SW 1271 (cell line): ENCODE results near the gene SHB.

ENCODE experiments used
- DNase-seq, 2 experiments: peaks; one replicate each; lab custom pipeline; 2025; lab: John Stamatoyannopoulos, UW

The SHB gene

GRCh38 chr9:38086496-38086895, 17.5 kb upstream of the SHB start:
- DNase-seq = no peak

DNA sequence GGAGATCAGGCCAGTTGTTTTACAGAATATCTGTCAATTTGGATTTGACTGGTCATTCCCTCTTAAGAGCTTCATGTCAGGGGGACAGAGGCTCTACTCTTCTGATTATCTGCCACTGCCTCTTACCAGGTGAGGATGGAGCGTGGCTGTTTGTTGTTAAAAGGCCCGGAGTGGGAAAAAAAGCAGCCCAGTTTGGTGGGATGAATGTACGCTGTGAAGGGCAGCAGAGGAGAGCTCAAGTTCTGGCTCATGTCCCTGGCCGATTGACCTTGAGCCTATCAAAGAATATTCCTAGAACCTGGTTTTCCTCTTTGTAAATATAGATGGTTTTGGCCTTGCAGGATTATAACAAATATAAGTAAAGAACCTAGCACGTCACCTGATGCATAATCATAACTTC, 16.3 kb upstream of the SHB start:
- DNase-seq = no peak

- DNase-seq = no peak
These were observed 15.5 kb upstream of the SHB start for GRCh38 chr9:38084556-38084880.

DNA sequence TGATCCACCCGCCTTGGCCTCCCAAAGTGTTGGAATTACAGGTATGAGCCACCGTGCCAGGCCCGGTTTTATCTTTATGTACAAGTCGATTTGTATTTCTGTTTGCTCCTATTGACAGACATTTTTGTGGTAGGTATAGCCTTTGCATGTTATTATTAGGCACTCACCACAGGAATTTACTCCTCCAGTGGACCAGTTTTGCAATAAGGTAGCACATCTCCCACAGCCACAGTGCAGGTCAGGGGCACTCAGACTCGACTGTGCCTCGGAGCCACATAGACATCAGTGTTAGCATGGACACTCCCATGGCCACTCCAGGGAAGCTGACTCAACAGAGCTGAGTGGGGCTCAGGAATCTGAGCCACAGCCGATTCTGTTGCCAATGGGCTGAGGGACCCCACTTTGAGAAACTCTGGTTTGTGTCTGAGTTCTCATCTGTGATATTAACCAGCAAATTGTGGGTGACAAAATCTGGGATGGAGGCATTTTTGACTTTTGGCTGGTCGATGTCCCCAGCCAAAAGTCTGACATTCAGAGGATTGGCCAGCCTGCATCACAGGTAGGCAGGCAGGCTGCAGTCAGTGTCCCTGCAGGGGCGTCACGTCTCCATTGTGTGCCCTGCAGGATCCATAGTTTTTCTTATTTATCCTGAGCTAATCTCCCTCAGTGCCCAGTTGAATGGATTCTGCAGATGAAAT, 15.0 kb upstream of the SHB start:
- DNase-seq = no peak

DNA sequence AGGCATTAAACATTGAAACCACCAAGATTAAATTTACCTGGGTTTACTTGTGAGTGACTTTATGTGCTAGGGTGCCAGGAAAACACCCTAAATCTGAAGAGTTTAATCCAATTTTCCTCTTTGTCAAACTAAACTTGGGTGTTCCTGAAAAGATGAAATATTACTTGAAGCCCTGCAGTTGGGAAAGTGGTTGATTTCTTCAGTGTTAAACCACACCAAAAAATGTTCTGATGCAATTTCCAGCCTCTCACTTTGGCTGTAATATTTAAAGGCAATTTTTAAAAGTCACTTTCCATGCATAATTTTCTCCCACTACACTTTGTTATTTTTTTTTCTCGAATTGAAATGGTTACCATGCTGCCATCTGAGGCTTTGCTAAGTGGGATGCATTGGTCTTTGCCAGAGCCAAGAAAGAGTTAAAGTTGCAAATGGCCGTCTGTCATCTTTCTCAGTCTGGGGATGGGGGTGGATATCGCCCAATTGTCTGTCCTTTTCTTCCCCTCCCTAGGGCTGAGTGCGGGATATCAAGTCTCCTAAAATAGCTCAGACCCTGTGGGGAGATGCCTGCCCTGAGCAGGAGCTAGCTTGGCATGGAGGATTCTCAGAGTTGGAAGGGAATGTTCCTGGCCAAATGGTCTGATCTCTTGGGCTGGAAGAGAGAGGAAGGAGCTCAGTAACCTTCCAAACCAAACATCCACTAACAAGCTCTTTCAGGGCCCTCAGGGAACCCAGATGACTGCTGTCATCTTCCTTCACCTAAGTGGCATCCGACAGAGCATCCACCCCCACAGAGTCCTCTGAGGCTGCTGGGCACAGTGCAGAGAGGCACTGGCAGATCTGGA, 13.6 kb upstream of the SHB start:
- DNase-seq = no peak

GRCh38 chr9:38081356-38082108, 12.5 kb upstream of the SHB start:
- DNase-seq = no peak

- no peak for DNase-seq
These were observed 10.5 kb upstream of the SHB start for GRCh38 chr9:38079461-38080031.

DNA sequence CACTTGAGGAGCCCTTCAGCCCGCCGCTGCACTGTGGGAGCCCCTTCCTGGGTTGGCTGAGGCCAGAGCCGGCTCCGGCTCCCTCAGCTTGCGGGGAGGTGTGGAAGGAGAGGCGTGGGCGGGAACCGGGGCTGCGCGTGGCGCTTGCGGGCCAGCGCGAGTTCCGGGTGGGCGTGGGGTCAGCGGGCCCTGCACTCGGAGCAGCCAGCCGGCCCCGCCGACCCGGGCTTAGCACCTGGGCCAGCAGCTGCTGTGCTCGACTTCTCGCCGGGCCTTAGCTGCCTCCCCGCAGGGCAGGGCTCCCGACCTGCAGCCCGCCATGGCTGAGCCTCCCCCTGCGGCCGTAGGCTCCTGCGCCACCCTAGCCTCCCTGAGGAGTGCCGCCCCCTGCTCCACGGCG, 6.2 kb upstream of the SHB start:
- DNase-seq = no peak

DNA sequence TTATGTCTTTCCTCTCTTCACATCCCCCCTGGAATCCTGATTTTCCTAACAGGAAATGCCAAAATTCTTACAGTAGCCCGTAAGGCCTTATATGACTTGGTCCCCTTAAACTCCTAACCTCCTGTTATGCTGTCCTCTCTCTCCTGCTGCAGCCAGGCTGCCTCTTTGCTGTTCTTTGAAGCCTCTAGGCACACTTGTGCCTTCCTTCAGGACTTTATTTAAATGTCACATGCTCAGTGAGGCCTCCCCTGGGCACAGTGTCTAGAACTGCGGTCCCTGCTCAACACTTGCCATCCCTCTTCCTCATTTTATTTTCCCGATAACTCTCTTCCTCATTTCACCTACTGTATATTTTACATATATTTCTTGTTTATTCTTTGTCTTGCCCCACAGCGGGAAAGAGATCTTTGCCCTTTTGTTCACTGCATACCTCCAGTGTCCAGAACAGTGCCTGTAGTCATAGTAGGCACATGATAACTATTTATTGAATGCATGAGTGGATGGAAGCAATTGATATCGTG, 5.5 kb upstream of the SHB start:
- DNase-seq = no peak

GRCh38 chr9:38073882-38074281, 4.9 kb upstream of the SHB start:
- DNase-seq = no peak

DNA sequence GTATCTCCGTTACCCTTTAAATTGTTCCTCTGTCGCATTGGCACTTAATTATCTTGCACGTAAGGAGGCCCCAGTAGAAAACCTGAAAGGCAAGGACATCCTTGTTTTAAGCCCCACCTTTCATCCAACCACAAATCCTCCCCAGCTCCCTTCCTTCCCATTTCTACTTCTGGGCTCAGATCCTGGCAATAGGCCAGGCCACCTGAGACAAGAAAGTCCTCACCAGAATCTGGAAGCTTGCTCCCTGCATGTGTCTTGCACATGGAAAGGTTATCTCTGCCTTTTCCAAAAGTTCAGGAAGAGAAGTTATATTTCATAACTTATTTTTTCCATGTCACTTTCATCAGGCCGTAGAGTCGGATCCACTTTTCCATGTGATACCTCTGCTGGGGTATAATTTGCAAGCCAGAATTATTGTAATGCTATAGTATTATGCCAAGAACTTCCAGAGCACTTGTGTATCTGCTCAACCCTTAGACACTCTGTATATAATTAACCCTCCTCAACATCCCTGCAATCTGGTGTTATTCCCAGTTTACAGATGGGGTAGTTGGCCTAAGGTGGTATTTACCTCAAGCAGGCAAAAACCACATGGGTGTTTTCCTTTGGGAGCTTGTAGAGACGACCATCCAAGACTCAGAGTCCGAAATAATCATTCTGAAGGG, 2.6 kb upstream of the SHB start:
- DNase-seq = no peak

- DNase-seq = no peak
These were observed 957 bp downstream of the SHB start for GRCh38 chr9:38067859-38068681.

DNA sequence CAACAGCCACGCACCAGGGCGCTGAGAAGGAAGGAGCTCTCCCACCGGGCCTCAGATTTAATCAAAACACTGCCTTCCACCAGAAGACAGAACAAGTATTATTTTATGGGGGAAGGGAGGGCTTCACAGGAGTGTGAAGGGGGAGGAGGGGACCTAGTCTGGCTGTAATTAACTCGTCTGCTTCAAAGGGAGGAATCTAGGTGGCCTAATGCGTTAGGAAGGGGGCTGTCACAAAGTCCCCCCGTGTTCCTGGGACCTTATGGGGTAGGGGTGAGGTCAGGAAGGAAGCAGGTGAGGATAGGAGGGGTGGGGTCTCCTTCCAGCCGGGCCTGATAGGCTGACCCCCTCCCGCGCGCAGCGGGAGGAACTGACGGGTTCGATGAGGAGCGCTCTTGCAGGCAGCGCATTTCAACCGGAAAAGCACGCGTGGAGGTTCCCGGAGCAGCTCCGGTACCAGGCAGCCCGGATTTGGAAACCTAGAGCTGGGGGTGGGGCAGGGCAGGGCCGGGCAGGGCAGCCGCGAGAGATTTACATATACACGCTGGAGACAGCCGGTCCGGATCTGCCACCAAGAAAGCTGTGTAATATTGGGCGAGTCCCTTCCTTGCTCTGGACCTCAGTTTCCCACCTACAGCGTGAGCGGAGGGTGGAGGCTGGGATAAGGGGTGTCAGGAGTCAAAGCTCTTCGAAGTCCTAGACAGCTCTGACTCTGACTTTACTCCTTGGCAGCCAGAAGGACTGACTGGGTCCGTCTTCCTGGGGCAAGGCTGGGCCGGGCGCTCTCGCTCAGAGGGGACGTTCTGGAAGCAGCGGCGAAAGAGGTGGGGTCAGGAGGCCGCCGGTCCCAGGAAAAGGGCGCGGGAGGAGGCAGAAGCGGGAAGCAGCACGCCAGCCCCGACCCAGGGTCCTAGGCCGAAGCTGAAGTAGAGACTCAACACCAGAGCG, 1.8 kb downstream of the SHB start:
- no peak for DNase-seq

- DNase-seq = no peak
These were observed 2.7 kb downstream of the SHB start for GRCh38 chr9:38066197-38066913.

- DNase-seq = no peak
These were observed 3.5 kb downstream of the SHB start for GRCh38 chr9:38065369-38066075.

DNA sequence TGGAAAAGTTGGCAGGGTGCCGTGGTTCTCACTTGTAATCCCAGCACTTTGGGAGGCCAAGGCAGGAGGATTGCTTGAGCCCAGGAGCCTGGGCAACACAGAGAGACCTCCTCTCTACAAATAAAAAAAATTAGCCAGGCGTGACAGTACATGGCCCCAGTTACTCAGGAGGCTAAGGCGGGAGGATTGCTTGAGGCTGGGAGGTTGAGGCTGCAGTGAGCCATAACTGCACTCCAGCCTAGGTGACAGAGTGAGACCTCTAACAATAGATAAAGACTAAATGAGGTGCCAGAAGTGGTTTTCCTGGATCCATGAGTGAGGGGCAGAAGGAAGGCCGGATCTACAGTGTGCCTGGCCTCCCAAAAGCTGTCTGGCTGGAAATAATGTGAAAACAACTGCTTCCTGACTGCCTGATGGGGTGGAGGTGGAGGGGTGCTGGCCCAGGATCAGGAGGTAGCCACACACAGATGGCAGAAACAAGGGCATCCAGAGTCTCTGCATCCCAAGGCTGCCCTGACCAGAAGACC, 4.1 kb downstream of the SHB start:
- no peak for DNase-seq

GRCh38 chr9:38063363-38063707, 5.7 kb downstream of the SHB start:
- DNase-seq = no peak
